Measurements from ENCODE around the gene PTRH1.

DNA sequence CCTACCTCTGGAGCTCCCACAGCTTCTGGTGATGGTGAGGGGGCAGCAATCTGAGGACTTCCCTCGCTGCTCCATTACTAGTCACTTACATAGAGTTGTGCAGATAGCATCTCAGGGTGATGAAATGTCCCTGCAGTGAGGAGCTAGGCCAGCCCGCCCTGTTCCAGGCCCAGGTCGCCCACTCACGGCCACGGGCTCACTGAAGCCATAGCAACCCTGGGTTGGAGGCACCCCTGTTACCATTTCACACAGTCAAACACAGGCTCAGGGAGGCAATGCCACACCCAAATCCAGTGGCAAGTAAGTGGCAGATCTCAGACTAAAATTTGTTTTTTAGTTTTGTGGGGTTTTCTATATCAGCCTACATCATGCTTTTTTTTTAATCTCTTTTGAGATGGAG is 43.4 kb upstream of the PTRH1 start:
- TF ChIP-seq, protein P1, sequence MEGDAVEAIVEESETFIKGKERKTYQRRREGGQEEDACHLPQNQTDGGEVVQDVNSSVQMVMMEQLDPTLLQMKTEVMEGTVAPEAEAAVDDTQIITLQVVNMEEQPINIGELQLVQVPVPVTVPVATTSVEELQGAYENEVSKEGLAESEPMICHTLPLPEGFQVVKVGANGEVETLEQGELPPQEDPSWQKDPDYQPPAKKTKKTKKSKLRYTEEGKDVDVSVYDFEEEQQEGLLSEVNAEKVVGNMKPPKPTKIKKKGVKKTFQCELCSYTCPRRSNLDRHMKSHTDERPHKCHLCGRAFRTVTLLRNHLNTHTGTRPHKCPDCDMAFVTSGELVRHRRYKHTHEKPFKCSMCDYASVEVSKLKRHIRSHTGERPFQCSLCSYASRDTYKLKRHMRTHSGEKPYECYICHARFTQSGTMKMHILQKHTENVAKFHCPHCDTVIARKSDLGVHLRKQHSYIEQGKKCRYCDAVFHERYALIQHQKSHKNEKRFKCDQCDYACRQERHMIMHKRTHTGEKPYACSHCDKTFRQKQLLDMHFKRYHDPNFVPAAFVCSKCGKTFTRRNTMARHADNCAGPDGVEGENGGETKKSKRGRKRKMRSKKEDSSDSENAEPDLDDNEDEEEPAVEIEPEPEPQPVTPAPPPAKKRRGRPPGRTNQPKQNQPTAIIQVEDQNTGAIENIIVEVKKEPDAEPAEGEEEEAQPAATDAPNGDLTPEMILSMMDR (conservative IDR thresholded peaks at IDR 0.05), result no peak
- no peak for TF ChIP-seq EZH2 (IDR thresholded peaks at IDR 0.05; ENCODE audit: low read depth)
